ENCODE results near the gene CARNS1. TPM values are rescaled to one million over a fixed set of nuclear protein-coding genes. Genes with fewer than 3 reads are reported as not detected.

Gene CARNS1
- total and polyA plus RNA-seq, 10 of the 15 experiments (the other 5 are each of a cell fraction or from before 2014, with no cell fraction given), result 0.02 to 0.14 (median 0.10) TPM; not detected in 3

- 0 out of 2 replicates have a peak, but pooled peaks have one; percentile 65 for TF ChIP-seq HDGF (IDR thresholded peaks at IDR 0.05)
- peak in 1 of 2 experiments; percentile 45; a peak in 3 of 4 replicates for TF ChIP-seq IKZF2 (IDR thresholded peaks at IDR 0.05)
- no peak for TF ChIP-seq ZBTB40 (IDR thresholded peaks at IDR 0.05; ENCODE audit: borderline replicate concordance)
- TF ChIP-seq SMAD5 (IDR thresholded peaks at IDR 0.05; ENCODE audit: low read depth), result no peak
- no peak for TF ChIP-seq SP1 (IDR thresholded peaks at IDR 0.05; ENCODE audit: low read depth, low read length)
- TF ChIP-seq NBN (IDR thresholded peaks at IDR 0.05), result 0 out of 2 replicates have a peak, but pooled peaks have one; percentile 18
- no peak for TF ChIP-seq CREB1 (IDR thresholded peaks at IDR 0.05; ENCODE audit: low read depth)
- TF ChIP-seq BCL11A (IDR thresholded peaks at IDR 0.05; ENCODE audit: low read depth, low read length), result no peak
- 0 out of 2 replicates have a peak, but pooled peaks have one; percentile 24 for TF ChIP-seq NR2F1 (conservative IDR thresholded peaks at IDR 0.05)
- TF ChIP-seq BMI1 (IDR thresholded peaks at IDR 0.05; ENCODE audit: borderline replicate concordance), result no peak
- no peak for TF ChIP-seq MEF2B (IDR thresholded peaks at IDR 0.05; ENCODE audit: partially characterized antibody, poor library complexity, severe bottlenecking)
- TF ChIP-seq MTA2 (IDR thresholded peaks at IDR 0.05; ENCODE audit: low read depth), result no peak
- TF ChIP-seq BRCA1 (IDR thresholded peaks at IDR 0.05; ENCODE audit: low read depth, low read length), result no peak
- TF ChIP-seq SPI1 (IDR thresholded peaks at IDR 0.05; ENCODE audit: borderline replicate concordance, insufficient read depth, low read depth, low read length), result no peak
- TF ChIP-seq RB1 (IDR thresholded peaks at IDR 0.05; ENCODE audit: borderline replicate concordance), result no peak
- no peak for TF ChIP-seq NR2C1 (IDR thresholded peaks at IDR 0.05)
- TF ChIP-seq SMC3 (IDR thresholded peaks at IDR 0.05; ENCODE audit: borderline replicate concordance, low read length), result 0 out of 2 replicates have a peak, but pooled peaks have one; percentile 3
- TF ChIP-seq EED (IDR thresholded peaks at IDR 0.05; ENCODE audit: low read depth), result peak; percentile 42
- no peak for TF ChIP-seq ELK1 (IDR thresholded peaks at IDR 0.05; ENCODE audit: low read depth, low read length)
- TF ChIP-seq RAD51 (IDR thresholded peaks at IDR 0.05), result no peak
- TF ChIP-seq SMARCA5 (IDR thresholded peaks at IDR 0.05), result 0 out of 2 replicates have a peak, but pooled peaks have one; percentile 21
- no peak for TF ChIP-seq IRF4 (IDR thresholded peaks at IDR 0.05; ENCODE audit: low read depth, low read length)
- TF ChIP-seq PAX5 (IDR thresholded peaks at IDR 0.05; ENCODE audit: borderline replicate concordance, low read depth, low read length), result no peak; the same call in 1 of the 2 replicates
- no peak for TF ChIP-seq MLLT1 (IDR thresholded peaks at IDR 0.05)
- TF ChIP-seq MAX (IDR thresholded peaks at IDR 0.05; ENCODE audit: low read depth, low read length), result no peak
- TF ChIP-seq NFIC (IDR thresholded peaks at IDR 0.05; ENCODE audit: low read depth, low read length), result no peak
Measured at GRCh38 chr11:67439321-67440228, 24.1 kb downstream of the CARNS1 start (continued).
